NCI-H2196 treated with DMSO at 0.1 percent for 48 hours (cell line): ENCODE results near the gene MYO1C.
"Not testable (repeated sequence)": the region's sequence is repeated elsewhere in the genome, so short reads cannot be mapped to it uniquely, and the experiment has no call there.

Experiments
- DNase-seq: peaks from one replicate; lab custom pipeline; 2025; ENCODE audit not compliant: unreplicated experiment; lab: John Stamatoyannopoulos, UW

MYO1C gene

DNA sequence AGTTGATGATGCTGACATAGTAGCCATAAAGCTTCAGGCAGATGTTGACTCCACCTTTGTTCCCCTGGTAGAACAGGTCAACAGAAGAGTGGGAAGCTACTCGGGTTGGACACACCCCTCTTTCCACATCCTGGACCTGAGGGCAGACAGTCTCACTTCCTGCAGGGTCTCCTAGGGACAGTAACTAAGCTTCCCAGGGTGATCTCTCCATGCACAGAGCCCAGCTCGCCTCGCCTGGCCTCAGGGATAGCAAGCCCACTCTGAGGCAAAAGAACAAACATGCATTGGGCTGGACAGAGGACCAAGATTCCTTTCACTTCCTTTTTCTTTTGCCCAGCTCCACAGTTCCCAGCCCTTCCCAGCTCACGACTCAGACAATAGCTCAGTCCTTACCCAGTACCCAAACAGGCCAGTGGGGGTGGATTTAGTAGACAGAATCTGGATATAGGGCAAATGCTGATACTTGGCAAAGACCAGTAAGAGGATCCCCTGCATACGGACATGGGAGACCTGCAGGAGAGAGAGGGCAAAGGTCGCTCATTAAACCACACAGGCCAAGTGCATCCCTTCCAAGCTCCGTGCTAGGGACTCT is 16.9 kb upstream of the MYO1C start:
- no peak for DNase-seq

DNA sequence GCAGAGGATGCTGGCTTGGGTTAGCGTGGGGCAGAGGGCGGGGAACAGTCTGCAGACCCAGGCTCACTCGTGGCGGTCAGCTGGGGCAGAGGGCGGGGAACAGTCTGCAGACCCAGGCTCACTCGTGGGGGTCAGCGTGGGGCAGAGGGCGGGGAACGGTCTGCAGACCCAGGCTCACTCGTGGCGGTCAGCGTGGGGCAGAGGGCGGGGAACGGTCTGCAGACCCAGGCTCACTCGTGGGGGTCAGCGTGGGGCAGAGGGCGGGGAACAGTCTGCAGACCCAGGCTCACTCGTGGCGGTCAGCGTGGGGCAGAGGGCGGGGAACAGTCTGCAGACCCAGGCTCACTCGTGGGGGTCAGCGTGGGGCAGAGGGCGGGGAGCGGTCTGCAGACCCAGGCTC is 16.2 kb upstream of the MYO1C start:
- DNase-seq: not testable (repeated sequence)

DNA sequence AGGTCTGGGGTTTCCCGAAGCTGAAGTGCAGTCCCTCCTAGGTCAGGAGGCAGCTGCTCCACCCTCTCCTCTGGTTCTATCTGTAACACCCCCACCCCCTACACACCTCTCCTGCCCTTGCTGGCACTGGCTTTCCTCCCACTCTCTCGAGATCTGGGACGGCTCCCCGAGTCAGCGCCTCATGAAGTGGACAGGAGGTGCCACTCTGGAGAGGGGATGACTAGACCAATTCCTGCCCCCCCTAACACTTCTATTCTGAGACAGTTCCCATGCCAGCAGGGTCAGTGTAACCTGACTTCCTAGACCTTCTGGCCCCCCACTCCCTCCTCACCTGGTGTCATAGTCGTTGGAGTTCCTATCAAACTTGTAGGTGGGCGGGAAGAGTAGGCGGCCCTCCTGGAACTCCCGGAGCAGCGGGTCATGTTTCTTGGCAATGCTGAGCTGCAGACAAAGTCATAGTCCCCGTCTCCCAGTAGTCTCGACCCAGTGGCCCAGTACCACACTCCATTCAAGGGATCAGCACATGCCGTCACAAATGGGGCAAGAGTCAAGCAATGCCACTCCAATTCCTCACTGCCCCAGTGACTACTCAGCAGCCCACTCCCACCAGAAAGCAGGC is 14.3 kb upstream of the MYO1C start:
- DNase-seq: no peak

DNA sequence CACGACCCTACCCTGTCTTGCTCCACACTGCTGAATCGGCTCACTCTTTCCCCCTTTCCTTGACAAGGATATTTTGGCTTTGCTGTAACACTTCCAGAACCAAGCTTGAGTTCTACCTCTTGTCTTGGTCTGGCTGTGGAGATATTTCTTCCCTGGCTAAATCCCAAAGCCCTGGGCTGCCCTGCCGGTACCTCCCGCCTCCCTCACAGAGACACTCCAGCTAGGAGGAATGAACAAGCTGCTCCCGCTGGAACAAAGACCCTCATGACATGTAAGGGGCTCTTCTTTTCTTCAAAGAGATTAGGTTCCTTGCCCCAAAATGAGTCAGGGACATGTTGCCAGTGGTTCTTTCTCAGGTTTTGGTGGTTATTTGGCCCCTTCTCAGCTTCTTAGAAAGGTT is 13.1 kb upstream of the MYO1C start:
- no peak for DNase-seq

DNA sequence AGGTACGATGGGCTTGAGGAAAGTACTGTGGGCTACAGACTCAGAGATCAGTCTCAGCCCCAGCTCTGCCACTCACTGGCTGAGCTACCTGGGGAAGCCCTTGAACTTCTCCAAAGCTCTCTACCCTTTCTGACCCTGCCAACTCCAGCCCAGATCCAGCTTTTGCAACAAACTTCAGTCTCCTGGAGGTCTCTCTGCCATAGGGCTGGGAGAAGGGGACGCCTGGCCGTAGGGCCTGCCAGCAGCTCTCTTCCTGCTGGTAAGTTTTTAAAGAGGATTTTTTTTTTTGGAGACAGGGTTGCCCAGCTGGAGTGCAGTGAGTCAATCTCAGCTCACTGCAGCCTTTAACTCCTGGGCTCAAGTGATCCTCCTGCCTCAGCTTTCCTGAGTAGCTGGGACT is 12.4 kb upstream of the MYO1C start:
- no peak for DNase-seq

DNA sequence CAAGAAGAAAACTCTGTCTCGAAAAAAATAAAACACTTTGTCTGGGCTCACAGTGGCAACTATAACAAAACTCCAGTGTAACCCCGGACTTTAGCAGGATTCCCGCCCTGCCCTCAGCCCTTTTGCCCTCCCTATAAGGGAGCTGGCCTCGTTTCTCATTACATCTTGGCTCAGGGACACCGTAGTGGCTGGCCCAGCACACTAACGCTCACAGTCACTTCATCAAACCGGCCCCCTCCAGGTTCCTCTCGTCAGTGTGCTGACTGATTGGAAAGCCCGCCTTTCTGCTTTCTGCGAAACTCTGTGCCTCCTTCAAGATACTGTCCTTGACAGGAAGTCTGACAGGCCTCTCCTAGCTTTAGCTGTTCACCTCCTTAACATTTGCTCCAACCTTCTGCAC is 11.2 kb upstream of the MYO1C start:
- DNase-seq: no peak

DNA sequence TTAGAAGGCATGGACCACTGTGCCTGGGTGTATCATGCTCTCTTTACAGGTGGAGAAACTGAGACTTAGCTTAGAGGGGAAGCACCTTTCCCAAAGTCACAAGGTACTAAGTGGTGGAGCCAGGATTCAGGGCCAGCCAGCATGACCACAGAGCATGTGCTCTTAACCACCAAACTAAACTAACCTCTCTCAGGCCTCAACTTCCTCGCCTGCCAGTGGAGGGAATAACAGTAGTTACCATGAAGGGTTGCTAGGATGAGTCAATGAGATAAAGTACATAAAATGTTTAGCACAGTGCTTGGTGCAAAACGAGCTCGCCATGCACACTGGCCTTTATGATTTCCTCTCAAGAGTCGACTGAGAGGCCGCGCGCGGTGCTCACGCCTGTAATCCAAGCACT is 6.4 kb upstream of the MYO1C start:
- no peak for DNase-seq

DNA sequence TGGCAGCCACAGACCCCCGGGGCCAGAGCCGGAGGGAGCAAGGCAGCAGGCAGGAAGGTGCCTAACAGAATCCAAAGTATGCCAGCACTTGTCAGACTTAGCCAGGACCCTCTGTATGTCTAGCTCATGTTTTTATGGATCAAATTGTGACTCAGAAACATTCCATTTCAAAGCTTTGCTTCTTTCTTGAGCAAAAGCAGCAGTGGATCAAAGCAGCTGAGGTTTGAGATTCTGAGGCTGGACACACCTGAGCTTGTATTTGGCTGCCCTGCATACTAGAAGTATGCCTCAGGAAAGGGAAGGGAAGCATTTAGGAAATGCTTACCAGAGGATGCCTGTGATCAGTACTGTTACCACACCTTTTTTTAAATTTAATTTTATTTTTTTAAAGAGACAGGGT is 5.7 kb upstream of the MYO1C start:
- DNase-seq: no peak

DNA sequence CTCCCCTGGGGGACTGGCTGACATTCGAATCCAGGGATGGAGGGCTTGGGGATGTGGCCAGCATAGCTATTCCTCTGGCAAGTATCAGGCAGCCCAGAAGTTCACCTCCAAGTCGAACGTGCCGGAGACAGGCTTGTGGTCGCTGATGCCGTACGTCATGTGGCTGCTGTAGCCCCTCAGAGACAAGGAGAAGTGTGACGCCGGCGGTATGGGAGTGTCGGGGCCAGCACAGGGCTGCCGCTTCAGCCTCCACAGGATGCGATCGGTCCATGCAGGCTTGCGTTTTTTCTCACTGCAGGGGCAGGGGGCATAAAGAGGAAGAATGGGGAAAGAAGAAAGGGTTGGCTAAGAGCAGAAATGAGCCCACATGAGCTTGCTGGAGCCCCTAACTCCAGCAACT is 5.3 kb upstream of the MYO1C start:
- no peak for DNase-seq

DNA sequence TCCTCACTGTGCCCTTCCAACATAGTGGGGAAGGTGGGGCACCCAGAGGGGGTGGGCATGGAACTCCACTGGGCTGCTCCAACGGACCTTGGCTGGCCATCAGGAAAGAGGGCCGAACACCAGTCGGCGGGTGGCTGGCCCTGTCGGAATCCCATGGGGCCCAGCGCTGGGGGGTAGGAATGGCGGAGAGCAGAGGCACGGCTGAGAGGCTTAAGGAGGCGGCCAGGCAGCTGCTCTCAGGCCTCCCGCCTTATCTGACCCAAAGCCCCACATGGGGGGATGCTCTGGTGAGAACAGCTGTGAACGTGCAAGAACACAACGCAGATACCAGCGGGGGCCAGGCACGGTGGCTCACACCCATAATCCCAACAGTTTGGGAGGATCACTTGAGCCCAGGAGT is 4.4 kb upstream of the MYO1C start:
- no peak for DNase-seq

DNA sequence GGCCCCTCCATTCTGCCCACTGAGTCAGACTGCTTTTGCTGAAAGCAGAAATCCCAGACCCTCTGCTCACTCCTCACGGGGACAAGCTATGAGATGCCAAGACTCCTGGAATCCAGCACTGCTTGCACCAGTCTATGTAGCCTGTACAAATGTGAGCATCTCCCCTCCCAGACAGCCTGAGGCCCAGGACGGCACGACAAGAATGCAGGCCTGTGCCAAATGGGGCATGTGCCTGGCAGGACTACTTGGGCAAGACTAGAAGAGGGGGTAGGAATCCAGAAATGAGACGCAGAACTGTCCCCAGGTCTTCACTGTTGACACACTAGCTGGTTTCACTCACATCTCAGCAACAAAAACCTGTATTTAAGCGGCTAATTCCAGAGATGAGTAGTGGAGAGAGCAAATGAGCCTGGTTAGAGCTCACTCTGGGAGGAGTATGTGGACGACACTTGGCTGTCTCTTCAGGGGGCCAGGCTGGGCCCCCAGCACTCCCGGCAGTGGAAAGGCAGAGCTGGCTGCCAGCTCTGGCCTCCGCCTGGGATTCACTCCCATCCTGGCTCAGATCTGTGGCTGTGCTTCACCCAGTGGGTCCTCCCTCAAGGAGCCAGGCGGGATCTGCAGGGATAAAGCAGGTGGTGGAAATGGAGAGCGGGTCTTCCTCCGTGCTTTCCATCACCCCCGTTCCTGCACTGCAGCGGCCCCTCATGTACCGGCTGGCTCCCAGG is 2.9 kb upstream of the MYO1C start:
- no peak for DNase-seq

DNA sequence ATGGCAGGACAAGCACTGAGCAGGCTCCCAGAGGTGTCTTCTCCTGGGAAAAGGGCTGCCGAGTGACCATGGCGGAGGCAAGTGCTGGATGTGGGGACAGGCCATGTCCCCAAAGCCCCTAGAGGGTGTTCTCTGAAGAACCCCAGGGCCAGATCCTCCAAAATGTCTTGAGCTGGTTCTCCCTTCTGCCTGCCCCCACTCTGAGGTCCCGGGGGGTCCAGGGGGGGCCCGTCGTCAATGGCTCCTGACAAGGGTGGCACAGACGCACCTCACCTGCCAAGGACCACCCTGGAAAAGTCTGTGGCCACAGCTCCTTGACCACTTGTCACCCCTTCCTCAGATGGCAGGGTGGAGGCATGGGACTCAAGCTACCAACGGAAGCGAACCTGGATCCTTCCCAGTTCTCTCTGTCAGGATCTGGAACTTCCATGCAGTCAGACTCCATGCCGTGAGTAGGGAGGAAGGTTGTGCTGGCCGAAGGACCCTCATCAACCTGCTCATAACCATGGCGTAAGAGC is 2.3 kb upstream of the MYO1C start:
- no peak for DNase-seq

DNA sequence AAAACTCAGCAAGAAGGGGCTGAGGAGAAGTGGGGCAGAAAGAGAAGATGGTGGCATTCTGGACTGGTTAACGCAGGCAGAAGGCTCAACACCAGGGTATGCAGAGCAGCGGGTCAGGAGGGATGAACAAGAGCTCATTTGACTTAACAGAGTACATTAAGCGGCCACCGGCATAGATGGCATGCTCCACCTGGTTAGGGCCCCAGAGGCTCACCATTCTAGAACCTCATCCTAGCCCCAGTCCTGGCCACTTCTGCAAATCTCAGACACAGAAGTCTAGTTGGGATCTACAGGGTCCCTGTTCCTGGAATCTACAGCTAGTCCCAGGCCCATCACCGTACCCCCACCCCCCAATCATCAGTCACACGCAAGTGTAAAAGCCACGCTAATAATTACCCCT is 1.7 kb upstream of the MYO1C start:
- DNase-seq: no peak

DNA sequence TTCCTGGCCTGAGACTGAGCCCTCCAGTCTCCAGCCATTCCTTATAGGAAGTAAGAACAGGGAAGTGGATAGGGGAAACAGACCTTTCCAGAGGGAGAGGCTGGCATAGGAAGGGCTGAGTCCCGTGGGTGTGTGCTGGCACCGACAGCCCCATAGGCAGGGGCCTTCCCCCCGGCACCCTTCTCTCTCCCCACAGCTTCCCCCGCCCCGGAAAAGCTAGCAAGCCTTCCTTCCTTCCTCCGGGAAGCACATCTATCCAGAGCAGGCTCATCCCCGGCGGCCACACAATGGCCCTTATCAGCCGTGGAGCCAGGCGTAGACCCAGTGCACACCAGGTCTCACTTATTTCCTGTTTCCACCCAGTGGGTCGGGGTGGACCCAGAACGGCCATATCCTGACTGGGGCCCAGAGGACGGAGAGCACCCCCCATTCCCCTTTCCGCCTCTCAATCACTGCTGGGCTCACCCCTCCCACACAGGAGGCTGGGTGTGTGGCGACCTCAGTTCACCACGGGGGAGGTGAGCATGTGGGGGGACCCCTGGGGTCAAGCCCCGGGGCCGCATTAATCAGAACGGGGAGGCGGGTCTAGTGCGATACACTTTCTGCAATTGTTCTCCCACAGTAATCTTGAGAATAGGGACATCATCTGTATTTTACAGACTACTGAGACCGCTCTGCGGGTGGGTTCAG is 950 bp upstream of the MYO1C start:
- no peak for DNase-seq

DNA sequence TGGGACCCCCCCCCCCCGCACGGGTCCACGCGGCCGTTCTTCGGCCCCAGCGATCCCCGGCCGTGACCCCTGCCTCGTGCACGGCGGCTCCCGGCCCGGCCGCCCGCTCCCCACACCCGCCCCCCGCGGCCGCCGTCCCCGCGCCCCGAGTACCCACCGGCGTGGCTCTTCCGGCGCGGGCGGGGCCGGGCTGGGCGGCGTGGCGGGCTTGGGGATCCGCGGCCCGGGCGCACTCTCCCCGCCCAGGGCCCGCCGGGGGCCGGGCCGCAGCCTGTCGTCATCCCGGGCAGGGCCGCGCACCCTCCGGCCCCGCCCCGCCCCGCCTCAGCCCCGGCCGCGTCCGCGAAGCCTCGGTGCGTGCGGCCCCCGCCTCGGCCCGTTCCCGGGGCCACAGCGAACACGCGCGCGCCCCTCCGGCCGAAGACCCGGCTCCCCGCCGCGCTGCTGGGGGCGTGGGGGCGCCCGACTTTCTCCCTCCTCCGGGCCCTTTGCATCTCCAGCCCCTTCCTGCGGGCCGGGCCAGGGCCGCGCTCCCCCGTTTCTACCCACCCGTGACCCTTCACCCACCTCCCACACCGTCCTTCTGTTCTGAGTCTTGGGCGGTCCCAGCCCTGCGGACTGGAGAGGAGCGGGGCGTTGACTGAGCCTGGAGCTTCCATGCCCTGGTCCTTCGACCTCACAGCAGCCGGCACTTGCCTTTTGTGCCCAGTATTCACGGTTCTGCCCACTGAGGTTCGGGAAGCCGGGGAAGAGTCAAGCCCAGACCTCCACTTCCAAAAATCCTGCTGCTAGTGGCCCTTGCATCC is 840 bp downstream of the MYO1C start:
- DNase-seq: no peak

DNA sequence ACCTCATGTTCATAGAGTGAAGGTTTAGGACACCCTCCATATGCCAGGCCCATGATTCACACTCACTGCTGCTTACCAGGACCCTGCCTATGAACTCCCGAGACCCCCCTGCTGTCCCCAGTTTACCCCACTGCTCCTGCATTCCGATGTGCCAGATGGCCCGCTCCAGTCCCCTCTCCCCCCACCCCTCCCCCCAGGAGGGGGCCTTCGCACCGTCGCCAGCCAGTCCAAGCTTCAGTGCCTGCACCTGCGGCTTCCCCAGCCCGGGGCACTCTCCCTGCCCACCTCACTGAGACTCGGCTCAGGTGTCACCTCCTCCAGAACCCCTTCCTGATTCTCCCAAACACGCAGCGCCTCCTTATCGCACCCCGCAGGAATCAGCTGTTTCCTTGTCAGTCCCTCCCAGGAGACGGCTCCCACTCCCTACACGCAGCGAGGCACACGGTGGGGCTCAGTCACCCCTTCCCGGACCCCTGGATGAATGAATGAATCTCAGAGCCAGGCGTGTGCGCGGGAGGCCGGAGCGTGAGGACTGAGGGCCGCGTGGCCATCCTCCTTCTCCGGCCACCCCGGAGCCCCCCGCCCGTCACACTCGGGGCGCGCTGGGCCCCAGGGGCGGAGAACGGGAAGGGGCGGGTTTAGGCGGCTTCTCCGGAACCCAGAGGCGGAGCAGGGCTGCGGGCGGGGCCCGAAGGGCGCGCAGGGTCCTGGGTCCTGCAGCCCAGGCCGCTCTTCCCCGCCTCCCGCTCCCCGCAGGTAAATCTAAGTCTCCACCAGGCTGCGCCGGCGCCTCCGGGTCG is 1.6 kb downstream of the MYO1C start:
- DNase-seq: no peak

DNA sequence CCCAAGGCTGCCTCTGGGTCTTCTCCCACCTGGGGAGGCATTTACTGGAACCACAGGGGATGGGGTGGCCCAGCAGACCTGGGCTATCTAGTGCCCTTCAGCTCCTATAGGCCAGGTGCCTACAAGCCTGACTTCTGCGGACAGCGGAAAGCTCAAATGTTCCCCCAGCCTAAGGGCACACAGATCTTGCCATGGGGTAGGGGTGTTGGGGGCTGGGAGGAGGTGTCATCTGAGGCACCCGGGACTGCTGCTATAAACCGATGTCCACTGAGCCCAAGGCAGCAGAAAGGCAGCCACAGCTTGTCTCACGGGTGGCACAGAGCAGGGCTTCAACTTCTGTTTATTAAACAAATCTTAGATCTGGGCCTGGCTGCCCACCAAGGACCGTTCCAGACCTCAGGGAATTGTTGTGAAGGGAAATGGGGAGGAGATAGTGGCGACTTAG is 3.6 kb downstream of the MYO1C start:
- no peak for DNase-seq

DNA sequence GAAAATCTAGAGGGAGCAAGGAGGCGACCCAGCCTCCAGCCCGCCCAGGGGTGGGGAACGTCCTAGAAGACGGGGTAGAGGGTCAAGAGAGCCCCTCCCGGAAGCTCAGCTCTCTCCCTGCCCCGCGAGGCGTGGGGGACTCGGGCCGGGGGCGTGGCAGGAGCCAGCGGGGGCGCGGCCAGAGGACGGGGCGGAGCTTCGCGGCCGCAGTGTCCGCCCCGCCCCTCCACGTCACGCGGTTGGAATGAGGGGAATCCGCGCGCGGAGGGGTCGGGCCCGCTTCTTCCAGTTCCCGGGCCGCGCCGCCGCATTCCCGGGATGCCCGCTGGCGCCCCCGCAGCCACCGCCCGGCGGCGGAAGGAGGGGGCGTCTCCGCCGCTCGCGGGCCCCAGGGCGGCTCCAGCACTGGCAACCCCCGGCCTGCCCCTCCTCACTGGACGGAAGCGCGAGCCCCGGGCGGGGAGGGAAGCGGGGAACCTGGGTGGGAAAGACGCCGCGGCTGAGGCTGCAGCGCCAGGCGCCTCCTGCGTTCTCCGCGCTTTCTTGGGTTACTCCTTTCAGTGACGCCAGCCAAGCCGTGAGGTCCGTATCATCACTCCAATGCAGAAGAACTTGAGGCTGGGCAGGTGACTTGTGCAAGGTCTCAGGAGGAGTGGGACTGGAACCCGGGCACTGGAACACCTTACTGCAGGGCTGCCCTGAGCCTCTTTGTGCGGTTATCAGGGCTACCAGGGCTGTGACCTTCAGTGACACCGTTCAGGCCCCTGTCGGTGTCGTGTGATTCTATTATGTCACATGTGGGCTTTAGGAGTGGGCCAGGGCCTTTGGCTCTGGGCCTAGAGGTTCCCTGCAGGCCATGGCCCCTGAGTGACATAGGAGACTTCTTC is 4.3 kb downstream of the MYO1C start:
- DNase-seq: peak; percentile 23
